SIG-M5 treated with dmso at 0.1 percent for 504 hours (cell line): ENCODE measurements around the gene HLCS.

Experiments used
- DNase-seq: peaks from one replicate; lab custom pipeline; 2025; ENCODE audit not compliant: unreplicated experiment; lab: John Stamatoyannopoulos, UW

Gene HLCS

GRCh38 chr21:36887963-36888362 lies 78.5 kb downstream of the HLCS start:
- no peak for DNase-seq

DNA sequence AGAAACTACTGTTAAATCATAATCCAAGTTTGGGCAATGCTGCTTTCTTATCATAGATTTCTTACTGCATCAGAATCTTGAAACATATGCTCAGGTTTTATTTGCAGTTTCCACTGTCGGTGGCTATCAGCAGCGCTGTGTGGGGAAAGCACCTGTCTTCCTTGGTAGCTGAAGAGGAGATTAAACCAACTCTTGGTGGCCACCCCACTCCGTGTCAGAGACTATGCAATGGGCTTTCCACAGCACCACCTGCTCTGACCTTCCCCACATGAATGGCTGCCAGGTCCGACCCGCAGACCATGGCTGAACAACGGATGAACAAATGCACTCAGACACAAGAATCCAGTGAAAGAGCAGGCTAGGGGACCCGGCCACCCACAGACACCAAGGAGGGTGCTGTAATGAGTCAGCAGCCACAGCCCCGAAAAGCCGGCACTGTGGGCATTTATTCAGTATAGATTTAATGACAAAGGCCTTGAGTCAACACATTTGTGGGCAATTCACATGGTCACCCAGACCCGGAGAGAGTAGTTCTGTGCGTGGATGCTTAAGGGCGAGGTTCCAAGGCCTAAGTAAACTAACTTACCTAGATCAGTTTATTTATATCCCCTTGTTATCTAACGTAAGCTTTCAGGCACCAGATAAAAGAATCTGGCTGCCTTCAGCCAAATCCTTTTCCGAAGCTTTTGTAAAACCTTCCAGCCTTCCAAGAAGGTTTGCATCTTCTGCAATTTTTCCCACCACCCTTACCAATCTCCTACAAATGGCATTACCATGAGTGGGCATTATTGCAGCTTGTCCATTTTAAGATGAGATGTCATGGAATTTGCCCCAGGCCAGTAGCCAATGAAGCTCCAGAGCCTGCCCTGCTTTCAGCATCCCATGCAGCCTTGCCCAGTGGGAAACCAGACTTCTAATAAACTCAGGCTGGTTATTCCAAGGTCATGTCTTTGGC lies 82.7 kb downstream of the HLCS start:
- DNase-seq, result no peak

GRCh38 chr21:36882776-36883175 lies 83.7 kb downstream of the HLCS start:
- no peak for DNase-seq

DNA sequence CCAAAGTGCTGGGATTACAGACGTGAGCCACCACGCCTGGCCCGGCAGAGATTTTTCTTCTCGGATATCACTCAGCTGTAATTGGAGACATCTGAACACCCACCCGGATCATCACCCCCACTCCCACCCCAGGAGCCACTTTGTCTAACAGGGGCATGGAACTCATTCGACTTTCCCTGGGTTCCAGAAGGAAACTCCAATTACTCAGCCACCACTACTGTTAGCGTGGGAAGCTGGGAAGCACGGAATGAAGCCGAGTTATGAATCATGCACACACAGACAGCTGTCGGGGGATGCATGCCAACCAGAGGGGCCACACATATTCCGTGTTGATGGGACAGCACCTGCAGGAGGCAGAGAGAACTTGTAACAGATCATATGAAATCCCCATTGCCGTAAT lies 85.2 kb downstream of the HLCS start:
- DNase-seq, result no peak

DNA sequence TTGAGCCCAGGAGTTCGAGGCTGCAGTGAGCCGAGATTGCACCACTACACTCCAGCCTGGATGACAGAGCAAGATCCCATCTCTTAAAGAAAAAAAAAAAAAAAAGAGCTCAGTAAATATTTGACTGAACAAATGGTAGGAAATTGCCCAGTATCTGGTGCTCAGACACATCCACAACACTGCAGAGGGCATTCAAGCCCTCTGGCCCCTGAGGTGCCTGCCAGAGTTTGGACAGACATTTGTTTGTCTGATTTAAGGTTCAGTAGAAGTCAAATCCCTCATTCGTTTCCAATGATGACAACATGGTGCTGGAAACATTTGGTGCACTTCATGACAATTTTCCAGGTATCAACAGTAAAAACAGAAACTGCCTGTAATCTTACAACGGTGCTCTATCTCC lies 86.6 kb downstream of the HLCS start:
- DNase-seq, result no peak

DNA sequence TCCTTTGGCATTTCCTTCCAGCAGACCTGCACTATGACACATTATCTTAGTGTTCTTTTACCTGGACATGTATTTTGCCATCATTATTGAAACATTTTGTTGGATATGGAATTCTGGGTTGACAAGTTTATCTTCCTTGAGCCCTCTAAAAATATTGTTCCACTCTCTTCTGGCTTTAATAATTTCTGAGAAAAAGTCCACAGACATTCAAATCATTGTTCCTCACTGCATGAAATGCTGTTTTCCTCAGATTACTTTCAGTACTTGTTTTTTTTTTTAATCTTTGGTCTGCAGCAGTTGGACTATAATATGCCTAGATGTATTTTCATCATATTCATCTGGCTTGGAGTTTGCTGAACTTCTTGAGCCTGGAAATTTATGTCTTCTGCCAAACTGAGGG lies 88.7 kb downstream of the HLCS start:
- DNase-seq, result no peak

- no peak for DNase-seq
Measured at GRCh38 chr21:36874665-36875064, 91.8 kb downstream of the HLCS start.

- no peak for DNase-seq
Measured at GRCh38 chr21:36873513-36873912, 93.0 kb downstream of the HLCS start.

DNA sequence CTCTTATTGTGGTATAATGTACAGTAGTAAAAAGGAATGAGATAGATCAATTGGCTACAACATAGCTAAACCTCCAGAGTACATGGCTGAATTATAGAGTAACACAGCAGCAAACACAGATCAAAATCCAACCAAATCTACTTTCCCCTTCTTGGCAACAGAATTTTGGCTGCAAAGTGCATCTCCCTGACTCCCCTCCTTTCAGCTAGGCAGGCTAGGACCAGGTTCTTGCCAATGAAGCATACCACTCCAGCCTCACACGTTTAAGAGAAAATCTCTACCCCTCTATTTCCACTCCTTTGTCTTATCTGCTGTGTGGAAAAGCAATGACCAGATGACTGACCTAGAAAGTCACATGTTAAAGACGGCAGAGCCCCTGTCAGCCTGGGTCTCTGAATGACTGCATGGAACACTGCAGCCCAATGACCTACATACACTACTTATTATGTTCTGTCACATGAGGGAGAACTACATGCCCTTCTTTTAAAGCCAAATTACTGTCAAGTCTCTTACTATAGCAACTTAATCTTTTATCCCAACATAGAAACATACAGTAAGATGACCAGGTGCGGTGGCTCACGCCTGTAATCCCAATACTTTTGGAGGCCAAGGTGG lies 99.1 kb downstream of the HLCS start:
- DNase-seq, result no peak

- no peak for DNase-seq
Measured at GRCh38 chr21:36866419-36866818, 100.0 kb downstream of the HLCS start.

- DNase-seq, result no peak
Measured at GRCh38 chr21:36864974-36865373, 101.5 kb downstream of the HLCS start.

GRCh38 chr21:36863260-36863659 lies 103.2 kb downstream of the HLCS start:
- no peak for DNase-seq

- DNase-seq, result no peak
Measured at GRCh38 chr21:36861595-36862323, 104.7 kb downstream of the HLCS start.

GRCh38 chr21:36860736-36861594 lies 105.5 kb downstream of the HLCS start:
- no peak for DNase-seq

GRCh38 chr21:36859744-36860501 lies 106.5 kb downstream of the HLCS start:
- DNase-seq, result peak; percentile 86

DNA sequence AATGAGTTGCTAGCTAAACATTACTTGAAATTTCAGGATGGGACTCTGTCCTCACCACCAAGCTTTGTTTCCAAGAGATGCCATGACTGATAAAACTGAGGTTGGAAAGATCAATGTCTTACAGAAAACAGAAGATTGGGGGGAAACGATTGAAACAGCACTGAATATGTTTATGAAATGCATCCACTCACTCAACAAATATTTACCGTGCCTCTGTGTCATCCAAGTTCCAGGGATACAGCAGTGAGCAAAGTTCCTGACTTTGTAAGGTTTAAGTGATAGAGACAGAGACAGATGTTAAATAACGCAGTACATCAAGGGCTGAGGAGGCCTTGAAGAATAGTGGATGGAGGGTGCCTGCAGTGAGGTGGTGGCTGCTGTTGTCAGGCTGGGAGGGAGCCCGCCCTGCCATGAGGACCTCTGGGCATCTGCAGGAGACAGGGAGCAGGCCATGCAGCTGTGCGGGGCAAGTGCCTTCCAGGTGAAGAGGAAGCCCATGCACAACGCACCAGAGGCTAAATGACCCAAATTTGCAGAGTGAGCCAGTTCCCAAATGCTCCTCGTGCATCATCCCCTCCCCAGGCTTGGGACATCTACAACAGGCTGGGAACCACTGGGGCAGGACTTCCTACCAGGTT lies 108.0 kb downstream of the HLCS start:
- no peak for DNase-seq

DNA sequence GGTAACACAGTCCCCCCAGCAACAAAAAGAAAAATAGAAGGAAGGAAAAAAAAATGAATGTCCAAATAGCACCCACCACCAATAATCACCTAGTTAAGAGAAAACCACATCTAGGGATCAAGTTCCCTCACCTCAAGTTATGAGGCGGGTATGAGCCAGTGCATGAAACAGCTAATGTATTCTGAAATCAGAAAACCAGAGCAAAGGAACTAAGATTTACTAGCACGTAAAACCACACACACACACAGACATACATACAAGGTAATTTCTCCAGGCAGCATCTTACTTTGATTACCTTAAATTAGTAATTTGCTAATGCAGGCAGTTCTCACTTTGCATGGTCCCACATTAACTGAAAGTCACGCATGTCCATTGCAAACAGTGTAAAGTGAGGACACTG lies 109.8 kb downstream of the HLCS start:
- DNase-seq, result no peak

GRCh38 chr21:36854391-36854790 lies 112.1 kb downstream of the HLCS start:
- DNase-seq, result peak; percentile 37

DNA sequence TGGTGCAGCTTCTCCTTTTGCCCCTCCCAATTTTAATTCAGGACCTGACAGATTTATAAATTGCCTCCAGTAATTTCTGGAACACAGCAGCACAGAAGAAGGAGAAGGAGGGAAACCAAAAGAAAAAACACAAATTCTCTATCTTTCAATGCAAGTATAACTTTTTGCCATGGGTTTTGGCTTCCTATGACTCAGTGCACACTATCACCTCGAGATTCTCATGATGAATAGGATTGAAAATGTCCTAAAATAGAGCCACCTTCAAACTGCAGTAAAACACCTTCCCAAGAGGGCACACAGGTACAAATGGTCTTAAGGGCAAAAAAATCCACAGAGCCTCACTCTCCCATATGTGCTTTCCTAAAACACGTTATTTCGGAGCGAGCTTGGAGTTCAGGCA lies 113.6 kb downstream of the HLCS start:
- no peak for DNase-seq

GRCh38 chr21:36852293-36852692 lies 114.2 kb downstream of the HLCS start:
- no peak for DNase-seq
